AG04450 (cell line): ENCODE results near the gene APOM. TPM values are rescaled to one million over a fixed set of nuclear protein-coding genes. Genes with fewer than 3 reads are reported as not detected.

Source experiments
- CTCF ChIA-PET: fragments of 300-600, 350-600 bp; formaldehyde crosslinking; extraction: SDS; loops from one replicate; lab custom pipeline; 2022; ENCODE audit warnings: antibody characterized with exemption, inconsistent platforms; lab: Charles Lee
- POLR2A ChIA-PET: fragments of 350-600 bp; formaldehyde crosslinking; extraction: SDS; loops from one replicate; lab custom pipeline; 2021; ENCODE audit warnings: antibody characterized with exemption, inconsistent platforms; lab: Yijun Ruan, JAX
- DNase-seq: peaks from one replicate; pipeline ENCODE4 v3.0.0-alpha.2; 2011; ENCODE audit warnings: low read depth, low spot score
- H3K27ac ChIP-seq: one replicate; pipeline ENCODE4 v1.5.1; 2012; ENCODE audit warnings: low read depth, low read length, control low read depth
- H3K27me3 ChIP-seq: one replicate; pipeline ENCODE4 v1.6.0; 2012; ENCODE audit warnings: low read length; ENCODE audit not compliant: control insufficient read depth, insufficient read depth
- H3K4me3 ChIP-seq: 2 replicates; pipeline ENCODE4 v1.5.1; 2011; ENCODE audit warnings: mild to moderate bottlenecking, low read depth, low read length, control low read depth
- H3K9me3 ChIP-seq: 2 replicates; pipeline ENCODE4 v1.5.1; 2012; ENCODE audit warnings: low read length; ENCODE audit not compliant: control insufficient read depth, insufficient read depth
- CTCF ChIP-seq: IDR thresholded peaks from 2 replicates; pipeline ENCODE4 v1.5.1; 2011; ENCODE audit warnings: low read depth, low read length, control low read depth, inconsistent platforms
- polyA plus RNA-seq: library from polyadenylated mRNA; depleted of rRNA; stranded (reverse); fragments of >200 nt; gene quantifications from 2 replicates; pipeline ENCODE4 v1.2.3, GENCODE V29; 2011

The APOM gene
- polyA plus RNA-seq, 1 experiment, result 2.8 TPM

GRCh38 chr6:31614075-31614619 lies 41.5 kb upstream of the APOM start:
- H3K9me3 ChIP-seq, result no peaks in the 10 kb centered on the region
- POLR2A ChIA-PET, result interaction anchor here (0.7 kb wide), 1 partner anchor 14 kb away, joined by 4 read pairs; no protein-coding TSS in a partner anchor
- H3K4me3 ChIP-seq, result no peak overlapping the region
- no peak for TF ChIP-seq CTCF
- H3K27me3 ChIP-seq, result peaks cover 6% of the 10 kb centered on the region
- no peak for DNase-seq
- CTCF ChIA-PET, result interaction anchor here (0.9 kb wide), 1 partner anchor 16 kb away, joined by 3 read pairs; no protein-coding TSS in a partner anchor
- no peak overlapping the region for H3K27ac ChIP-seq

- CTCF ChIA-PET, result interaction anchor here (0.6 to 0.9 kb wide), 2 partner anchors 17 to 132 kb away, joined by 3 to 4 read pairs; no protein-coding TSS in a partner anchor
- DNase-seq, result no peak
- no peak within 1 kb of the TSS for H3K27ac ChIP-seq
- peaks cover 6% of the 10 kb centered on the region for H3K27me3 ChIP-seq
- no peaks in the 10 kb centered on the region for H3K9me3 ChIP-seq
- no peak within 1 kb of the TSS for H3K4me3 ChIP-seq
- no peak for TF ChIP-seq CTCF
- POLR2A ChIA-PET, result interaction anchor here (0.6 kb wide), 1 partner anchor 18 kb away, joined by 3 read pairs; no protein-coding TSS in a partner anchor
Observed at GRCh38 chr6:31614684-31615578, 40.8 kb upstream of the APOM start, which contains the start of gene AIF1. Gene AIF1 (plus strand): TSS chr6:31615234. CDS start chr6:31615330, 96 bp downstream.

- POLR2A ChIA-PET, result no interaction called here
- no peak for DNase-seq
- H3K27ac ChIP-seq, result no peak overlapping the region
- H3K9me3 ChIP-seq, result no peaks in the 10 kb centered on the region; the same call in 1 of the 2 replicates
- H3K4me3 ChIP-seq, result no peak overlapping the region
- H3K27me3 ChIP-seq, result peaks cover 6% of the 10 kb centered on the region
- CTCF ChIA-PET, result no interaction called here
- no peak for TF ChIP-seq CTCF
Observed at GRCh38 chr6:31615748-31616147, 39.9 kb upstream of the APOM start.

- peaks cover 3% of the 10 kb centered on the region for H3K27me3 ChIP-seq
- TF ChIP-seq CTCF, result no peak
- CTCF ChIA-PET, result interaction anchor here (0.7 to 1.4 kb wide), 3 partner anchors 19 to 71 kb away, joined by 3 to 7 read pairs (median 4); partner anchors contain the start of gene ATP6V1G2
- no peak overlapping the region for H3K4me3 ChIP-seq
- no peak overlapping the region for H3K27ac ChIP-seq
- POLR2A ChIA-PET, result no interaction called here
- peaks cover 4% of the 10 kb centered on the region; the same call in 1 of the 2 replicates for H3K9me3 ChIP-seq
- DNase-seq, result no peak
Observed at GRCh38 chr6:31617010-31617409, 38.7 kb upstream of the APOM start.
